B cell (primary cell): ENCODE results near the gene COL13A1. TPM values are rescaled to one million over a fixed set of nuclear protein-coding genes. Genes with fewer than 3 reads are reported as not detected.

Experiments
- ATAC-seq: fragments of 200-7000 bp; cut with Tn5 transposase; one replicate; pipeline ENCODE4 v1.10.0; 2021; ENCODE audit warnings: low read depth, mild to moderate bottlenecking, moderate number of reproducible peaks, moderate library complexity
- CTCF ChIA-PET: fragments of 350-600 bp; sonication (Branson Sonifier 250); formaldehyde crosslinking; loops from one replicate; lab custom pipeline; 2021; ENCODE audit warnings: antibody characterized with exemption, inconsistent platforms; lab: Charles Lee
- POLR2A ChIA-PET: fragments of 350-600 bp; sonication (Branson Sonifier 250); formaldehyde crosslinking; loops from one replicate; lab custom pipeline; 2021; ENCODE audit warnings: antibody characterized with exemption; lab: Charles Lee
- DNase-seq: peaks from one replicate; pipeline ENCODE4 v3.0.0; 2013
- H2AFZ ChIP-seq: 2 replicates; pipeline ENCODE4 v1.6.1; 2012; ENCODE audit warnings: mild to moderate bottlenecking, low read depth, low read length; ENCODE audit not compliant: insufficient read depth, poor library complexity, severe bottlenecking
- H3K27ac ChIP-seq, 2 donors: 1 replicate in 1 of 2; 2 replicates in 1 of 2; pipeline ENCODE4 v1.5.1; 2012 to 2013; ENCODE audit warnings: low read length in 2 of 2, mild to moderate bottlenecking in 2 of 2, moderate library complexity in 1 of 2
- H3K27me3 ChIP-seq, 4 experiments: fragments of 200-600 bp in 1 of 4; sonication (generic) in 1 of 4; replicated peaks in 1 of 4; 1 replicate in 2 of 4; 2 replicates in 2 of 4; pipeline versions ENCODE4 v1.6.1 to v1.7.0; 2013 to 2016; ENCODE audit warnings: low read length in 3 of 4, mild to moderate bottlenecking in 2 of 4, mixed read lengths in 1 of 4, moderate library complexity in 1 of 4; ENCODE audit not compliant: insufficient read depth in 4 of 4, control insufficient read depth in 3 of 4; ENCODE audit errors: control extremely low read depth in 1 of 4
- H3K36me3 ChIP-seq, 2 experiments: replicated peaks in 1 of 2; 1 replicate in 1 of 2; 2 replicates in 1 of 2; pipeline versions ENCODE4 v1.6.1 to v1.7.1; 2013; ENCODE audit warnings: low read length in 1 of 2; ENCODE audit not compliant: insufficient read depth in 2 of 2, control insufficient read depth in 1 of 2; ENCODE audit errors: control extremely low read depth in 1 of 2, extremely low read depth in 1 of 2
- H3K4me1 ChIP-seq, 2 donors: fragments of 200-600 bp in 1 of 2; sonication (generic) in 1 of 2; 1 replicate in 1 of 2; 2 replicates in 1 of 2; pipeline versions ENCODE4 v1.5.1 to v1.6.1; 2013 to 2017; ENCODE audit warnings: low read length in 2 of 2; ENCODE audit not compliant: control insufficient read depth in 2 of 2, insufficient read depth in 2 of 2
- H3K4me2 ChIP-seq: replicated peaks from 2 replicates; pipeline ENCODE3; 2012; ENCODE audit warnings: mild to moderate bottlenecking, low read depth, low read length; ENCODE audit not compliant: poor library complexity, severe bottlenecking
- H3K4me3 ChIP-seq, 5 experiments: fragments of 200-600 bp in 1 of 5; sonication (generic) in 1 of 5; 1 replicate in 3 of 5; 2 replicates in 2 of 5; pipeline versions ENCODE4 v1.5.1 to v1.7.0; 2011 to 2016; ENCODE audit warnings: low read length in 4 of 5, mild to moderate bottlenecking in 4 of 5, low read depth in 2 of 5, control low read depth in 1 of 5, moderate library complexity in 1 of 5; ENCODE audit not compliant: insufficient read depth in 1 of 5; ENCODE audit errors: control extremely low read depth in 1 of 5, extremely low read depth in 1 of 5
- H3K79me2 ChIP-seq: fragments of 200-600 bp; sonication (generic); one replicate; pipeline ENCODE4 v1.6.0; 2016; ENCODE audit warnings: low read length; ENCODE audit not compliant: control insufficient read depth, insufficient read depth
- H3K9ac ChIP-seq: fragments of 200-600 bp; sonication (generic); 2 replicates; pipeline ENCODE4 v1.6.1; 2017; ENCODE audit warnings: mild to moderate bottlenecking, low read length, moderate library complexity
- H3K9me3 ChIP-seq, 3 donors: one replicate each; pipeline versions ENCODE4 v1.6.1 to v1.7.1; 2013; ENCODE audit warnings: low read length in 2 of 3; ENCODE audit not compliant: control insufficient read depth in 2 of 3, insufficient read depth in 1 of 3; ENCODE audit errors: control extremely low read depth in 1 of 3
- H4K20me1 ChIP-seq: 2 replicates; pipeline ENCODE4 v1.6.0; 2012; ENCODE audit warnings: mild to moderate bottlenecking, low read length; ENCODE audit not compliant: insufficient read depth, control insufficient read depth, poor library complexity, severe bottlenecking
- H3K27ac Mint-ChIP-seq: one replicate; pipeline ENCODE4 v1.8.0; 2021; ENCODE audit warnings: mixed read lengths
- H3K27me3 Mint-ChIP-seq: one replicate; pipeline ENCODE4 v1.8.0; 2021; ENCODE audit warnings: mixed read lengths
- H3K4me1 Mint-ChIP-seq: one replicate; pipeline ENCODE4 v1.8.0; 2021; ENCODE audit warnings: mixed read lengths
- H3K4me3 Mint-ChIP-seq: one replicate; pipeline ENCODE4 v1.8.0; 2021; ENCODE audit warnings: mixed read lengths
- H3K9me3 Mint-ChIP-seq: one replicate; pipeline ENCODE4 v1.8.0; 2022; ENCODE audit warnings: mixed read lengths; ENCODE audit not compliant: insufficient read depth
- EZH2 ChIP-seq: IDR thresholded peaks from 2 replicates; pipeline ENCODE4 v1.6.1; 2012; ENCODE audit warnings: borderline replicate concordance, low read depth, mild to moderate bottlenecking, moderate library complexity, low read length; ENCODE audit not compliant: insufficient read depth, poor library complexity, severe bottlenecking
- WGBS: methylation state at CpG from one replicate; pipeline ENCODE4 v1.1.5; 2013; ENCODE audit warnings: missing lambda C conversion rate; ENCODE audit not compliant: insufficient coverage; 5-methylcytosine and 5-hydroxymethylcytosine counted together
- intact Hi-C: fragments of 100-400 bp; cut with micrococcal nuclease; formaldehyde crosslinking; loops from one replicate; pipeline ENCODE4 v1.10.0; 2022
- polyA plus RNA-seq: library from polyadenylated mRNA; depleted of rRNA; stranded (reverse); fragments of >200 nt; gene quantifications from 2 replicates; pipeline ENCODE4 v1.2.3, GENCODE V29; 2012
- total RNA-seq, 2 donors: library from RNA; stranded (reverse); fragments of 120-200 nt in 1 of 2; gene quantifications; 1 replicate in 1 of 2; 2 replicates in 1 of 2; pipeline versions ENCODE4 v1.2.3 to v1.2.4, GENCODE V29; 2013 to 2022
- TF ChIP-seq, protein P1 (sequence below): fragments of 200-600 bp; IDR thresholded peaks from one replicate; pipeline ENCODE4 v1.8.0; 2022; ENCODE audit warnings: antibody characterized with exemption, mild to moderate bottlenecking

The COL13A1 gene
- total and polyA plus RNA-seq, 2 donors (not counting 1 experiment from before 2014, with no cell fraction given) = not detected

DNA sequence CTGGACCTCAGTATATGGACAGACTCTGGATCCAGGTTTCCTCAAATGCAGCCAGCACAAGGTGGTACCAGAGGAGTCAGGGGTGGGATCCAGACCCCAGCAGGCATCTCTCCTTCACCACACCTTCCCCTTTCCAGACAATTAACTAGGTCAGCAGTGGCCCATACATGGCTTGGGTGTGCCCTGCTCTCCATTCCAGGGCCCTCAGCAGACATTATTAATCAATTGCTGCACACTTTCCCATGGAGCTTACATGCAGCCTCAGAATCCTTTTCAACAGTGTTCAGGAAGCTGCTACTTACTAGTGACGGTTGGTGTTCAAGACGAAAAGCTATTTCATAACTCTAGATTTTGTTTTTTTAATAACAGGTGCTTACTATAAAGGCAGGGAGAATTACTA lies 6.0 kb downstream of the COL13A1 start:
- DNase-seq = no peak
- no peaks in the 10 kb centered on the region for H3K36me3 ChIP-seq
- Mint-ChIP-seq H3K27ac (no peak overlapping the region), H3K27me3 (peaks cover 29% of the 10 kb centered on the region), H3K4me3 (no peak overlapping the region), H3K9me3 (no peaks in the 10 kb centered on the region), H3K4me1 (no peaks in the 10 kb centered on the region)
- no peak overlapping the region for H3K27ac ChIP-seq
- no peak overlapping the region for H2AFZ ChIP-seq
- intact Hi-C loops = no loop called here
- no peaks in the 10 kb centered on the region for H3K79me2 ChIP-seq
- no peak for ATAC-seq
- H3K4me2 ChIP-seq = no peak overlapping the region
- no peak overlapping the region for H3K9ac ChIP-seq
- CTCF ChIA-PET = no interaction called here
- H3K27me3 ChIP-seq = peaks cover 0 to 14% (median 4%) of the 10 kb centered on the region in 4 experiments
- TF ChIP-seq, protein P1, sequence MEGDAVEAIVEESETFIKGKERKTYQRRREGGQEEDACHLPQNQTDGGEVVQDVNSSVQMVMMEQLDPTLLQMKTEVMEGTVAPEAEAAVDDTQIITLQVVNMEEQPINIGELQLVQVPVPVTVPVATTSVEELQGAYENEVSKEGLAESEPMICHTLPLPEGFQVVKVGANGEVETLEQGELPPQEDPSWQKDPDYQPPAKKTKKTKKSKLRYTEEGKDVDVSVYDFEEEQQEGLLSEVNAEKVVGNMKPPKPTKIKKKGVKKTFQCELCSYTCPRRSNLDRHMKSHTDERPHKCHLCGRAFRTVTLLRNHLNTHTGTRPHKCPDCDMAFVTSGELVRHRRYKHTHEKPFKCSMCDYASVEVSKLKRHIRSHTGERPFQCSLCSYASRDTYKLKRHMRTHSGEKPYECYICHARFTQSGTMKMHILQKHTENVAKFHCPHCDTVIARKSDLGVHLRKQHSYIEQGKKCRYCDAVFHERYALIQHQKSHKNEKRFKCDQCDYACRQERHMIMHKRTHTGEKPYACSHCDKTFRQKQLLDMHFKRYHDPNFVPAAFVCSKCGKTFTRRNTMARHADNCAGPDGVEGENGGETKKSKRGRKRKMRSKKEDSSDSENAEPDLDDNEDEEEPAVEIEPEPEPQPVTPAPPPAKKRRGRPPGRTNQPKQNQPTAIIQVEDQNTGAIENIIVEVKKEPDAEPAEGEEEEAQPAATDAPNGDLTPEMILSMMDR = no peak
- TF ChIP-seq EZH2 = no peak
- no peaks in the 10 kb centered on the region for H3K9me3 ChIP-seq
- H3K4me3 ChIP-seq = no peak overlapping the region
- H4K20me1 ChIP-seq = no peaks in the 10 kb centered on the region
- POLR2A ChIA-PET = no interaction called here
- no peaks in the 10 kb centered on the region for H3K4me1 ChIP-seq
- no CpG with 5 or more reads among the region's 2 CpGs for WGBS

- H3K9me3 Mint-ChIP-seq = no peaks in the 10 kb centered on the region
- POLR2A ChIA-PET = no interaction called here
- no CpG with 5 or more reads among the region's 1 CpG for WGBS
Measured at GRCh38 chr10:69809318-69809717, 7.6 kb downstream of the COL13A1 start.

More at GRCh38 chr10:69809318-69809717, 7.6 kb downstream of the COL13A1 start:
- Mint-ChIP-seq H3K4me3 (no peak overlapping the region), H3K27me3 (peaks cover 20% of the 10 kb centered on the region), H3K27ac (no peak overlapping the region), H3K4me1 (no peaks in the 10 kb centered on the region)
- DNase-seq = no peak
- Histone ChIP-seq H3K9me3 (no peaks in the 10 kb centered on the region), H4K20me1 (no peaks in the 10 kb centered on the region), H3K36me3 (no peaks in the 10 kb centered on the region), H3K27me3 (peaks cover 0 to 1% (median 0%) of the 10 kb centered on the region in 4 experiments), H3K79me2 (no peaks in the 10 kb centered on the region), H3K9ac (no peak overlapping the region), H3K4me2 (no peak overlapping the region), H2AFZ (no peak overlapping the region), H3K27ac (no peak overlapping the region), H3K4me1 (no peaks in the 10 kb centered on the region), H3K4me3 (no peak overlapping the region)
- CTCF ChIA-PET = no interaction called here
- no peak for TF ChIP-seq EZH2
- TF ChIP-seq, protein P1 = no peak
- no peak for ATAC-seq
- intact Hi-C loops = no loop called here
